Gastroesophageal sphincter (tissue), 3 donors: ENCODE data around the gene KCNMA1.

Experiments
- CTCF ChIP-seq, 4 experiments: fragments of 200-600 bp in 2 of 4; fragments of 450-650 bp in 2 of 4; sonication (generic) in 1 of 4; IDR thresholded peaks; one replicate each; pipeline ENCODE4 v1.5.1; 2017 to 2019; ENCODE audit warnings: antibody characterized with exemption in 4 of 4, mild to moderate bottlenecking in 2 of 4, moderate library complexity in 2 of 4
- EP300 ChIP-seq: sonication (generic); formaldehyde crosslinking; IDR thresholded peaks from one replicate; pipeline ENCODE4 v1.6.1; 2017; ENCODE audit warnings: antibody characterized with exemption, mild to moderate bottlenecking
- POLR2A ChIP-seq, 2 donors: fragments of 450-650 bp; IDR thresholded peaks; one replicate each; pipeline ENCODE4 v1.6.1; 2017; ENCODE audit warnings: antibody characterized with exemption in 2 of 2, mild to moderate bottlenecking in 2 of 2, moderate library complexity in 1 of 2

DNA sequence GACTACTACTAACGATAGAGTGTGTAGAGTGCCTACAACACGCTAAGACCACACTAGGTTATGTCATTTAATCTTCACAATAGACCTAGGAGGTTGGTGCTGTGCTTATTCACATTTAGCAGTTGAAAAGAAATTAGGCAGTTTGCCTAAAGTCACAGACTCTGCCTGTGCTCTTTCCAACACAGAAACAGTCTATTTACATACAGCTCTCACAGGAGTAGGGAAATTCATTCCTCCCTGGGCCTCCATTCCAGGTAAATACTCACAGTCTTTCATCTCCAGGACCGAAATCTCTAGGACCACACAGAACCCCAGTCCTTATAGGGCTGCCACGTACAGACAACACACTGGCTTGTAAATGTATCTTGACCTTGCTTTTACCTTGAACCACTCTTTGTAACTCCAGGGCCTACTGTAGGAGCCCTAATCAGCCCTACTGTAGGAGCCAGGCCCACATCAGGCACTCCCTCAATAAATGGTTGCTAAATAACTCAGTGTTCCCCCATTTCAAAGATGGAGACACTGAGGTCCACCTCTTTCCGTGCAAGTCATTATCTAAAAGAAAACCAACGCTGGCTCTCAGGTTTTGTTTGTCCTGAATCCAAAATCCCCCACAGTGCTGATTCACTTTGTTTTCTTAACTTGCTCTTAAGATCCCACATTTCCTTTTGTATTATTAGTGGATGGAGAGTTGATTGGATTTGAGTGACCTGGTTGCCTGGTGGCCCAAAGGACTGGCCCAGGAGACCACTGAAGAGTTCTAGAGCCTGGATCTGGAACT lies 146.9 kb downstream of the KCNMA1 start:
- no peak for TF ChIP-seq CTCF (IDR thresholded peaks at IDR 0.05)
- TF ChIP-seq POLR2A (IDR thresholded peaks at IDR 0.05), result no peak
- no peak for TF ChIP-seq EP300
